HG03342 (cell line): ENCODE measurements around the gene OR6C75.
"Not testable (repeated sequence)": the region's sequence is repeated elsewhere in the genome, so short reads cannot be mapped to it uniquely, and the experiment has no call there.

Source experiments
- ATAC-seq: cut with Tn5 transposase; IDR thresholded peaks from one replicate; pipeline ENCODE4 v1.9.1; 2021; ENCODE audit warnings: mild to moderate bottlenecking, moderate library complexity; ENCODE audit not compliant: unreplicated experiment

The OR6C75 gene

GRCh38 chr12:55362675-55363074 is at the start of gene OR6C75:
Gene OR6C75, plus strand, starts transcription at chr12:55362975. Its CDS starts 2,136 bp downstream, at chr12:55365111.
- no peak for ATAC-seq

- ATAC-seq = no peak
These were observed 48.7 kb upstream of the OR6C75 start, which contains the start of gene OR6C1 for GRCh38 chr12:55314043-55314442. Gene OR6C1, plus strand, starts transcription at chr12:55314343. Its CDS starts 6,257 bp downstream, at chr12:55320600.

- ATAC-seq = no peak
These were observed 42.6 kb upstream of the OR6C75 start for GRCh38 chr12:55320201-55320600.

GRCh38 chr12:55325801-55326200 is 37.0 kb upstream of the OR6C75 start:
- not testable (repeated sequence) for ATAC-seq

GRCh38 chr12:55330446-55330845 is 32.3 kb upstream of the OR6C75 start, which contains the start of gene OR6C3:
Gene OR6C3, plus strand, starts transcription at chr12:55330746. Its CDS starts 955 bp downstream, at chr12:55331701.
- no peak for ATAC-seq

GRCh38 chr12:55336002-55336401 is 26.8 kb upstream of the OR6C75 start:
- ATAC-seq = no peak

- not testable (repeated sequence) for ATAC-seq
These were observed 7.4 kb upstream of the OR6C75 start for GRCh38 chr12:55355338-55355737.

- ATAC-seq = no peak
These were observed 2.3 kb downstream of the OR6C75 start for GRCh38 chr12:55365086-55365485.

- ATAC-seq = no peak
These were observed 9.7 kb downstream of the OR6C75 start for GRCh38 chr12:55372521-55372920.

- no peak for ATAC-seq
These were observed 23.1 kb downstream of the OR6C75 start for GRCh38 chr12:55385891-55386290.

GRCh38 chr12:55392032-55392795 is 29.4 kb downstream of the OR6C75 start:
- ATAC-seq = no peak

GRCh38 chr12:55396326-55396725 is 33.6 kb downstream of the OR6C75 start:
- ATAC-seq = no peak

- ATAC-seq = no peak
These were observed 37.5 kb downstream of the OR6C75 start, which contains the start of gene OR6C65 for GRCh38 chr12:55400229-55400628. Gene OR6C65, plus strand, starts transcription at chr12:55400529. Its CDS starts 0 bp downstream, at chr12:55400529.

GRCh38 chr12:55407866-55408265 is 45.1 kb downstream of the OR6C75 start:
- ATAC-seq = no peak

GRCh38 chr12:55409133-55409532 is 46.4 kb downstream of the OR6C75 start:
- ATAC-seq = not testable (repeated sequence)

GRCh38 chr12:55412138-55412537 is 49.4 kb downstream of the OR6C75 start:
- ATAC-seq = not testable (repeated sequence)

- not testable (repeated sequence) for ATAC-seq
These were observed 51.0 kb downstream of the OR6C75 start for GRCh38 chr12:55413498-55414388.

GRCh38 chr12:55414396-55414823 is 51.6 kb downstream of the OR6C75 start:
- ATAC-seq = not testable (repeated sequence)

- not testable (repeated sequence) for ATAC-seq
These were observed 52.1 kb downstream of the OR6C75 start for GRCh38 chr12:55414889-55415288.

GRCh38 chr12:55416961-55417360 is 54.2 kb downstream of the OR6C75 start:
- ATAC-seq = no peak
